B cell (primary cell): Measurements from ENCODE around the gene RFWD3. TPM values are rescaled to one million over a fixed set of nuclear protein-coding genes. Genes with fewer than 3 reads are reported as not detected.

ENCODE experiments used
- ATAC-seq: fragments of 200-7000 bp; cut with Tn5 transposase; one replicate; pipeline ENCODE4 v1.10.0; 2021; ENCODE audit warnings: low read depth, mild to moderate bottlenecking, moderate number of reproducible peaks, moderate library complexity
- CTCF ChIA-PET: fragments of 350-600 bp; sonication (Branson Sonifier 250); formaldehyde crosslinking; loops from one replicate; lab custom pipeline; 2021; ENCODE audit warnings: antibody characterized with exemption, inconsistent platforms; lab: Charles Lee
- POLR2A ChIA-PET: fragments of 350-600 bp; sonication (Branson Sonifier 250); formaldehyde crosslinking; loops from one replicate; lab custom pipeline; 2021; ENCODE audit warnings: antibody characterized with exemption; lab: Charles Lee
- DNase-seq: peaks from one replicate; pipeline ENCODE4 v3.0.0; 2013
- H2AFZ ChIP-seq: 2 replicates; pipeline ENCODE4 v1.6.1; 2012; ENCODE audit warnings: mild to moderate bottlenecking, low read depth, low read length; ENCODE audit not compliant: insufficient read depth, poor library complexity, severe bottlenecking
- H3K27ac ChIP-seq, 2 donors: 1 replicate in 1 of 2; 2 replicates in 1 of 2; pipeline ENCODE4 v1.5.1; 2012 to 2013; ENCODE audit warnings: low read length in 2 of 2, mild to moderate bottlenecking in 2 of 2, moderate library complexity in 1 of 2
- H3K27me3 ChIP-seq, 4 experiments: fragments of 200-600 bp in 1 of 4; sonication (generic) in 1 of 4; replicated peaks in 1 of 4; 1 replicate in 2 of 4; 2 replicates in 2 of 4; pipeline versions ENCODE4 v1.6.1 to v1.7.0; 2013 to 2016; ENCODE audit warnings: low read length in 3 of 4, mild to moderate bottlenecking in 2 of 4, mixed read lengths in 1 of 4, moderate library complexity in 1 of 4; ENCODE audit not compliant: insufficient read depth in 4 of 4, control insufficient read depth in 3 of 4; ENCODE audit errors: control extremely low read depth in 1 of 4
- H3K36me3 ChIP-seq, 2 experiments: replicated peaks in 1 of 2; 1 replicate in 1 of 2; 2 replicates in 1 of 2; pipeline versions ENCODE4 v1.6.1 to v1.7.1; 2013; ENCODE audit warnings: low read length in 1 of 2; ENCODE audit not compliant: insufficient read depth in 2 of 2, control insufficient read depth in 1 of 2; ENCODE audit errors: control extremely low read depth in 1 of 2, extremely low read depth in 1 of 2
- H3K4me1 ChIP-seq, 2 donors: fragments of 200-600 bp in 1 of 2; sonication (generic) in 1 of 2; 1 replicate in 1 of 2; 2 replicates in 1 of 2; pipeline versions ENCODE4 v1.5.1 to v1.6.1; 2013 to 2017; ENCODE audit warnings: low read length in 2 of 2; ENCODE audit not compliant: control insufficient read depth in 2 of 2, insufficient read depth in 2 of 2
- H3K4me2 ChIP-seq: replicated peaks from 2 replicates; pipeline ENCODE3; 2012; ENCODE audit warnings: mild to moderate bottlenecking, low read depth, low read length; ENCODE audit not compliant: poor library complexity, severe bottlenecking
- H3K4me3 ChIP-seq, 5 experiments: fragments of 200-600 bp in 1 of 5; sonication (generic) in 1 of 5; 1 replicate in 3 of 5; 2 replicates in 2 of 5; pipeline versions ENCODE4 v1.5.1 to v1.7.0; 2011 to 2016; ENCODE audit warnings: low read length in 4 of 5, mild to moderate bottlenecking in 4 of 5, low read depth in 2 of 5, control low read depth in 1 of 5, moderate library complexity in 1 of 5; ENCODE audit not compliant: insufficient read depth in 1 of 5; ENCODE audit errors: control extremely low read depth in 1 of 5, extremely low read depth in 1 of 5
- H3K79me2 ChIP-seq: fragments of 200-600 bp; sonication (generic); one replicate; pipeline ENCODE4 v1.6.0; 2016; ENCODE audit warnings: low read length; ENCODE audit not compliant: control insufficient read depth, insufficient read depth
- H3K9ac ChIP-seq: fragments of 200-600 bp; sonication (generic); 2 replicates; pipeline ENCODE4 v1.6.1; 2017; ENCODE audit warnings: mild to moderate bottlenecking, low read length, moderate library complexity
- H3K9me3 ChIP-seq, 3 donors: one replicate each; pipeline versions ENCODE4 v1.6.1 to v1.7.1; 2013; ENCODE audit warnings: low read length in 2 of 3; ENCODE audit not compliant: control insufficient read depth in 2 of 3, insufficient read depth in 1 of 3; ENCODE audit errors: control extremely low read depth in 1 of 3
- H4K20me1 ChIP-seq: 2 replicates; pipeline ENCODE4 v1.6.0; 2012; ENCODE audit warnings: mild to moderate bottlenecking, low read length; ENCODE audit not compliant: insufficient read depth, control insufficient read depth, poor library complexity, severe bottlenecking
- H3K27ac Mint-ChIP-seq: one replicate; pipeline ENCODE4 v1.8.0; 2021; ENCODE audit warnings: mixed read lengths
- H3K27me3 Mint-ChIP-seq: one replicate; pipeline ENCODE4 v1.8.0; 2021; ENCODE audit warnings: mixed read lengths
- H3K4me1 Mint-ChIP-seq: one replicate; pipeline ENCODE4 v1.8.0; 2021; ENCODE audit warnings: mixed read lengths
- H3K4me3 Mint-ChIP-seq: one replicate; pipeline ENCODE4 v1.8.0; 2021; ENCODE audit warnings: mixed read lengths
- H3K9me3 Mint-ChIP-seq: one replicate; pipeline ENCODE4 v1.8.0; 2022; ENCODE audit warnings: mixed read lengths; ENCODE audit not compliant: insufficient read depth
- CTCF ChIP-seq: fragments of 200-600 bp; IDR thresholded peaks from one replicate; pipeline ENCODE4 v1.8.0; 2022; ENCODE audit warnings: antibody characterized with exemption, mild to moderate bottlenecking
- EZH2 ChIP-seq: IDR thresholded peaks from 2 replicates; pipeline ENCODE4 v1.6.1; 2012; ENCODE audit warnings: borderline replicate concordance, low read depth, mild to moderate bottlenecking, moderate library complexity, low read length; ENCODE audit not compliant: insufficient read depth, poor library complexity, severe bottlenecking
- WGBS: methylation state at CpG from one replicate; pipeline ENCODE4 v1.1.5; 2013; ENCODE audit warnings: missing lambda C conversion rate; ENCODE audit not compliant: insufficient coverage; 5-methylcytosine and 5-hydroxymethylcytosine counted together
- intact Hi-C: fragments of 100-400 bp; cut with micrococcal nuclease; formaldehyde crosslinking; loops from one replicate; pipeline ENCODE4 v1.10.0; 2022
- polyA plus RNA-seq: library from polyadenylated mRNA; depleted of rRNA; stranded (reverse); fragments of >200 nt; gene quantifications from 2 replicates; pipeline ENCODE4 v1.2.3, GENCODE V29; 2012
- total RNA-seq, 2 donors: library from RNA; stranded (reverse); fragments of 120-200 nt in 1 of 2; gene quantifications; 1 replicate in 1 of 2; 2 replicates in 1 of 2; pipeline versions ENCODE4 v1.2.3 to v1.2.4, GENCODE V29; 2013 to 2022

Gene RFWD3
- total and polyA plus RNA-seq, 2 donors (not counting 1 experiment from before 2014, with no cell fraction given): 19.7 to 63.3 TPM

DNA sequence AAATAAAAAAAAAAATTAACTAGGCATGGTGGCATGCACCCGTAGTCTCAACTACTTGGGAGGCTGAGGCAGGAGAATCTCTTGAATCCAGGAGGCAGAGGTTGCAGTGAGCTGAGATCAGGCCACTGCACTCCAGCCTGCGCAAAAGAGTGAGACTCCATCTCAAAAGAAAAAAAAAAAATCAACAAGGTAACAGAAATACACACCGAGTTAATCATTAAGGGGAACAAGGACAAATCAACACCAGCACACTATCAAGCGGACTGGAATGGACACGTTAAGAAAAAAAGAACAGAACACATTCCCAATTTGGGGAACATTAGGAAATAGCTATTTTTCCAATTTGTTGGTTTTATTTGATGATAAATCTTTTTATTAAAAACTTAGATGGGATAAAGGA is 31.4 kb downstream of the RFWD3 start:
- Mint-ChIP-seq H3K27ac (no peak overlapping the region), H3K4me3 (no peak overlapping the region), H3K4me1 (no peaks in the 10 kb centered on the region), H3K9me3 (no peaks in the 10 kb centered on the region), H3K27me3 (no peaks in the 10 kb centered on the region)
- H3K79me2 ChIP-seq: peaks cover 8% of the 10 kb centered on the region
- ATAC-seq (no peak), DNase-seq (no peak)
- TF ChIP-seq CTCF (no peak), EZH2 (no peak)
- H3K4me3 ChIP-seq: no peak overlapping the region
- no peak overlapping the region for H3K4me2 ChIP-seq
- peaks cover 25 to 65% of the 10 kb centered on the region in 2 experiments for H3K36me3 ChIP-seq
- H4K20me1 ChIP-seq: no peaks in the 10 kb centered on the region
- no peaks in the 10 kb centered on the region for H3K27me3 ChIP-seq
- POLR2A ChIA-PET: no interaction called here
- WGBS: 0% methylated on average over 1 of the region's 5 CpGs
- H2AFZ ChIP-seq: no peak overlapping the region
- H3K27ac ChIP-seq: no peak overlapping the region
- no peaks in the 10 kb centered on the region for H3K9me3 ChIP-seq
- no peak overlapping the region for H3K9ac ChIP-seq
- no peaks in the 10 kb centered on the region for H3K4me1 ChIP-seq
- intact Hi-C loops: no loop called here
- CTCF ChIA-PET: interaction anchor here (0.7 to 1.7 kb wide), 2 partner anchors 12 to 16 kb away, joined by 3 to 6 read pairs; no protein-coding TSS in a partner anchor

DNA sequence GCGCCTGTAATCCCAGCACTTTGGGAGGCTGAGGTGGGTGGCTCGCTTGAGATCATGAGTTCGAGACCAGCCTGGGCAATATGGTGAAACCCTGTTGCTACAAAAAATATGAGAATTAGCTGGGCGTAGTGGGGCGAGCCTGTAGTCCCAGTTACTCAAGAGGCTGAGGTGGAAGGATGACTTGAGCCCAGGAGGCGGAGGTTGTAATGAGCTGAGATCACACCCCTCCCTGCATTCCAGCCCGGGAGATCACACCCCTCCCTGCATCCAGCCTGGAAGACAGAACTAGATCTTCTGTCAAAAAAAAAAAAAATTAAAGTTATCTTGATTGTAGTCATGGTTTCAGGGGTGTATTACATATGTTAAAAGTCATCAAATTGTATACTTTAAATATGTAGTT is 33.0 kb downstream of the RFWD3 start:
- H3K27me3 Mint-ChIP-seq: no peaks in the 10 kb centered on the region
- no peak overlapping the region for H3K4me3 Mint-ChIP-seq
- no peak overlapping the region for H3K4me2 ChIP-seq
- POLR2A ChIA-PET: no interaction called here
- H3K27ac Mint-ChIP-seq: no peak overlapping the region
- no peaks in the 10 kb centered on the region for H4K20me1 ChIP-seq
- H3K27ac ChIP-seq: no peak overlapping the region
- ATAC-seq: no peak
- DNase-seq: no peak
- WGBS: 97% methylated on average over 3 of the region's 7 CpGs
- no peak overlapping the region for H3K4me3 ChIP-seq
- no peaks in the 10 kb centered on the region for H3K9me3 ChIP-seq
- no peaks in the 10 kb centered on the region for H3K27me3 ChIP-seq
- no peaks in the 10 kb centered on the region for H3K4me1 Mint-ChIP-seq
- intact Hi-C loops: no loop called here
- H3K79me2 ChIP-seq: peaks cover 8% of the 10 kb centered on the region
- no peaks in the 10 kb centered on the region for H3K4me1 ChIP-seq
- H3K36me3 ChIP-seq: peaks cover 22 to 76% of the 10 kb centered on the region in 2 experiments
- H3K9ac ChIP-seq: no peak overlapping the region
- H2AFZ ChIP-seq: no peak overlapping the region
- TF ChIP-seq CTCF: no peak
- no peak for TF ChIP-seq EZH2
- CTCF ChIA-PET: no interaction called here
- H3K9me3 Mint-ChIP-seq: no peaks in the 10 kb centered on the region
